GM18868 (cell line): ENCODE results near the gene OFD1.
"Not testable (repeated sequence)": the region's sequence is repeated elsewhere in the genome, so short reads cannot be mapped to it uniquely, and the experiment has no call there.

Experiments
- ATAC-seq: cut with Tn5 transposase; IDR thresholded peaks from one replicate; pipeline ENCODE4 v1.9.1; 2021; ENCODE audit warnings: mild to moderate bottlenecking, moderate library complexity; ENCODE audit not compliant: unreplicated experiment

Gene OFD1

DNA sequence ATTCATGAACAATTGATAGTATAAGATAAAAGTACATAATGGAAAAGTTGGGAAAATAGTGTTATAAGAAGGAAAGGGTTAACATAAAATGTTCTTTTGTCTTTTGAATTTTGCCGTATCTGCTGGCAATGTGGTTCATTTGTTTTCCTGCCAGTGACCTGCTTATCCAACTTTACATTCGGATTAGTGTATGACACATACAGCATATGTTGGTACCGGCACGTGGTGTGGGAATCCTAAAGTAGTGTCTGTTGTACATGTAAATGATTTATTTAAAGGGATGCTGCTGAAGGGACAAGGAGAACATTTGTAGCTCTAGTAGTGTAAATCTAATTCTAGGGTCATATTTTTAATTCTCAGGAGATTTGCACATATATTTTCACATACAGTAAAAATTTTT lies 34.2 kb upstream of the OFD1 start:
- no peak for ATAC-seq

DNA sequence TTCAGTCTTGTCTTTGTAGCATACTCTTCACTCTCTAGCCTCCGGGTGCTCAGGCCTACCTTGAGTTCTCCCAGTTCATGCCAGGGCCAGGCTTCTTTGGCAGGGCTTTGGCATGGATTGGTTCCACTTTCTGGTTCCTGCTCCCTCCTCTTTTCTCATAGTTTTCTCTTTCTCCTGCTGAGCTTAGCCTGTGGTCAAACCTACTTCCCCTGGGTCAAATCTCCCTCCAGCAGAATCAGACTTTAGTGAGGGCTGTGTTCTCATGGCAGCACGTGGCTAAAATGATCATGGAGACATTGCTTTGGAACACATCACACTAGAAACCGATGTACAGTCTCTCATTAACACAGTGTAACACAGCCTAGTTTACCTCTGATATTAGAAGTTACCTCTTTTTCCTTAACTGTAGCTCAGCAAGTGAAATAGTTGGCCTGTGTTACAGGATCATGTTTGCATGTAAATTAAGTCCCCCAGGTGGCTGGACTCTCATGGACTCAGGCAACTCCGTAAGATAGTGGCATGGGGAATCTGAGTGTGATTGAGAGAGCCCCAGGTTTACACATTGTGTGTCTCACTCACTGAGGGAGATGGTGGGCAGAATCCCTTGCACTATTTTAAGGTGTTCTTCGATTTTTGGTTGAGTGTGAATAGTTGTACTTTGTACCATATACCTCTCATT lies 32.3 kb upstream of the OFD1 start:
- ATAC-seq = no peak

DNA sequence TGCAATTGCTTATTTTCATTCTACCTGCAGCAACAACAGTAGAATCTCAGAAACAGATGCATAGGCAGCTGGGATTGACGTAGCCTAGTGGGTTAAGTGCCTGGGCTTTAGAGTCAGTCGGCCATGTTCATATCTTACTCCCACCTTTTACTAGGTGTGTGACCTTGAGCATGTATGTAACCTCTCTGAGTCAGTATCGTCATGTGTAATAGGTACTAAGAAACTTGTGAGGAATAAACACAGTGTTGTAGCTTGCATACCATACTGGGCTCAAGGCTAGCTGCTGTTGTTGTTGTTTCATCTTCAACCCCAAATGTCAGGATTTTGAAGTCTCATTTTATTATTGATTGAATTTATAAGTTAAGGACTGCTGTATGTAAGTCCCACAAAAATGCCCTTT lies 31.4 kb upstream of the OFD1 start:
- ATAC-seq = no peak

DNA sequence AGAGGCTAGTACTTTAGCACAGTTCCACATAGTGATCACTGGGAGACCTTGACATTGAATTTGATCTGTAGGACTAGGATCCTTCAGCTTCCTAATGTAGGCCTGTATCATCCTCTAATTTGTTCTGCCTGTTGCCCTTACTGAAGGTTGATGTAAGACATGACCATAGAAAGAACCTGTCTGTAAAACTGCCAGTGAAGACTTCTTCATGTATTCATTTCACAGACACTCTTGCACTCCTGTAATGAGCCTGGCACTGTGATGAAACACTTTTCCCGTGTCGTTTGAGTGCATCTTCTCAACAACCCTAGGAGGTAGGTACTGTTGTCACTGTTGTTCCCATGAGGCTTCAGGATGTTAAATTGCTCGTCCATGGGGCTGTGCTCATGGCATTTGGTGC lies 31.0 kb upstream of the OFD1 start:
- ATAC-seq = no peak

DNA sequence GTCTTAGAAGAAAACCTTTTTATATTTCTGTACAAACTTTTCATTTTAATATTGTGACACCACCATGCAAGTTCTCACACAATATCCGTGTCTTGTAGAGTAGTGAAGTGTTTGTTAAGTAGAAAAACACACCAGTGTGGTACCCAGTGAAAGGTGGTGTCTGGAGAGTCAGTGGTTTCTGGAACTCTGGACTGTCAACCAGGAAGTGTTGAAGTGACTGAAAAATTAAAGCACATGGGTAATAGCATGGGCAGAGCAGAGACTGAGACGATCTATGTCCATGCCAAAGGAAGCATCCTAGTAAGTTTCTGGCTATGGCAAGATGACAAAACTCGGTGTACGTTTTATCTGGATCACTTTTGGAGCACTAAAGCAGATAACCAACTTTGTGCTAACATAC lies 23.4 kb upstream of the OFD1 start:
- no peak for ATAC-seq

GRCh38 chrX:13716455-13716854 lies 18.1 kb upstream of the OFD1 start:
- no peak for ATAC-seq

DNA sequence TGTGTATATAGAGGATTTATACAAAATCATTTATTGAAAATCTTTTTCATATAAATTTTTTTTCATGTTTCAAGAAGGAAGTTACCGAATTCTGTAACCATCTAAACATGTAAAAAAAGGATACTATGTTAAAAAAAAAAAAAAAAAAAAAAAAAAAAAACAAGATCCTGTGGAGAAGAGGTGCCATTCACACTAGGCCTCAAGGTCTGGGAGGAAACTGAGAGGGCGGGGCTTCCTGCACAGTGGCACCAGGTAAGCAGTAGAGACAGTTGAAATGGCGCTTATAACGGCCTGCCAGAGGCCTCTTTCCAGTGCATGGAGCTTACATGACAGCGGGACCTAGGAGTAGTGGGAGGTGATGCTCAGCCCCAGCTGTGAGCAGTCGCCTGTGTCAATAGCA lies 17.6 kb upstream of the OFD1 start:
- no peak for ATAC-seq

DNA sequence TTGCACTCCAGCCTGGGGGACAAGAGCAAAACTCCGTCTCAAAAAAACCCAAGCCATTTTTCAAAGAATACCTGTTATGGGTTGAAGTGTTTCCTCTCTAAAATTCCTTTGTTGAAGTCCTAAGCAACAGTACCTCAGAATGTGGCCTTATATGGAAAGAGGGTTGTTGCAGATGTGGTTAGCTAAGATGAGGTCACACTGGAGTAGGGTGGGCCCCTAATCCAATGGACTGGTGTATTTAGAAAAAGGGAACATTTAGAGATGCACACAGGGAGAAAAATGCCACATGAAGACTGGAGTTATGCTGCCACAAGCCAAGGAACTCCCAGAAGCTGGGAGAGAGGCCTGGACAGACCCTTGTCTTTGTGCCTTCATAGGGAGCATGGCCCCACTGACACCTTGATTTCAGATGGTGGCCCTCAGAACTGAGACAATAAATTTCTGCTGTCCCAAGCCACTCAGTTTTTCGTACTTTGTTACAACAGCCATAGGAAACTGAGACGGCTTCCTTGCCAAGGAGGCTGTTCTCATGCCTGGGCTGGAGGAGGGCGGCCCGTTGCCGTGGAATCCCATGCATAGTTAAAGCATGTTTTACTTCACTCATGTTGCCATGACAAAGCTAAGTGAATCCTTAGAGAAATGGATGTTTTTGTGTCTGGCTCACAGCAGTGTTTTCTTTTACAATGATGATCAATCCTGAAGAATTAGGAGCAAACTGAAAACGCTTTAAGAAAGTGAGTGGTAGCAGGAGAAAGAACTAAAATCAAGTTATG lies 16.7 kb upstream of the OFD1 start:
- ATAC-seq = no peak

- no peak for ATAC-seq
Observed at GRCh38 chrX:13719192-13719856, 15.2 kb upstream of the OFD1 start.

- ATAC-seq = no peak
Observed at GRCh38 chrX:13721371-13721770, 13.2 kb upstream of the OFD1 start.

DNA sequence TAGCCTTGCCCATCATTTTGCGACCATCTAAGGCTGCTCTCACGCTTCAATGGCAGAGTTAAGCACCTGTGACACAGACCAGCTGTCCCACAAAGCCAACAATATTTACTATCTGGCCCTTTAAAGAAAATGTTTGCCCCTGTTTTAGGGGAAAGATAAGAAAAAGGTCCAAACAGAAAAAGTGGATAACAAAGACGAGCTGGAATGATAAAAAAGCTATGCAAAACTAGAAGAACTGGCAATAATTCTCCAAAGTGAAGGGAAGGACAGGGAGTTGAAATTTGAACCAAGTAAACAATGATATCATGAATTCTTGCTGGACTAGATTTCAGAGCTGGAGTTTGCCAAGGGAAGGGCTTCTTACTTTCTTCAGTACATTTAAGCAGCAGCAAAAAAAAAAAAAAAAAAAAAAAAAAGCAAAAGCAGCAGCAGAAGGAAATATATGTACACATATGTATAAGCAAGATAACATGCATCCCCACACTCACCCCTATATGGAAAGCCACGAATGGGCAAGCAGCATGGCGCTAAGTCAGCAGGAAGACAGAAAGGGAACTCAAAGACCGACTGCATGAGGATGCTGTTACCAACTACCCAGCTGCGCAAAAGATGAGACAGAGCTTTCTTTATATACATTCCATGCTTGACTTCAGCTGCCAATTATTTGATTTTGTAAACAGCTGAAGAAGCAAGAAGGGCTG lies 12.6 kb upstream of the OFD1 start:
- ATAC-seq = no peak

GRCh38 chrX:13724878-13725277 lies 9.7 kb upstream of the OFD1 start:
- ATAC-seq = not testable (repeated sequence)

DNA sequence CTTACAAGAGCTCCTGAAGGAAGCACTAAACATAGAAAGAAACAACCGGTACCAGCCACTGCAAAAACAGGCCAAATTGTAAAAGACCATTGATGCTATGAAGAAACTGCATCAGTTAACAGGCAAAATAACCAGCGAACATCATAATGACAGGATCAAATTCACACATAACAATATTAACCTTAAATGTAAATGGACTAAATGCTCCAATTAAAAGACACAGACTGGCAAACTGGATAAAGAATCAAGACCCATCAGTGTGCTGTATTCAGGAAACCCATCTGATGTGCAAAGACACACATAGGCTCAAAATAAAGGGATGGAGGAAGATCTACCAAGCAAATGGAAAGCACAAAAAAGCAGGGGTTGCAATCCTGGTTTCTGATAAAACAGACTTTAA lies 8.0 kb upstream of the OFD1 start:
- not testable (repeated sequence) for ATAC-seq

DNA sequence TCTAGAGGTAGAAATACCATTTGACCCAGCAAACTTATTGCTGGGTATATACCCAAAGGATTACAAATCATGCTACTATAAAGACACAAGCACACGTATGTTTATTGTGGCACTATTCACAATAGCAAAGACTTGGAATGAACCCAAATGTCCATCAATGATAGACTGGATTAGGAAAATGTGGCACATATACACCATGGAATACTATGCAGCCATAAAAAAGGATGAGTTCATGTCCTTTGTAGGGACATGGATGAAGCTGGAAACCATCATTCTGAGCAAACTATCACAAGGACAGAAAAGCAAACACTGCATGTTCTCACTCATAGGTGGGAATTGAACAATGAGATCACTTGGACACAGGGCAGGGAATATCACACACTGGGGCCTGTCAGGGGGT lies 4.0 kb upstream of the OFD1 start:
- ATAC-seq = not testable (repeated sequence)

DNA sequence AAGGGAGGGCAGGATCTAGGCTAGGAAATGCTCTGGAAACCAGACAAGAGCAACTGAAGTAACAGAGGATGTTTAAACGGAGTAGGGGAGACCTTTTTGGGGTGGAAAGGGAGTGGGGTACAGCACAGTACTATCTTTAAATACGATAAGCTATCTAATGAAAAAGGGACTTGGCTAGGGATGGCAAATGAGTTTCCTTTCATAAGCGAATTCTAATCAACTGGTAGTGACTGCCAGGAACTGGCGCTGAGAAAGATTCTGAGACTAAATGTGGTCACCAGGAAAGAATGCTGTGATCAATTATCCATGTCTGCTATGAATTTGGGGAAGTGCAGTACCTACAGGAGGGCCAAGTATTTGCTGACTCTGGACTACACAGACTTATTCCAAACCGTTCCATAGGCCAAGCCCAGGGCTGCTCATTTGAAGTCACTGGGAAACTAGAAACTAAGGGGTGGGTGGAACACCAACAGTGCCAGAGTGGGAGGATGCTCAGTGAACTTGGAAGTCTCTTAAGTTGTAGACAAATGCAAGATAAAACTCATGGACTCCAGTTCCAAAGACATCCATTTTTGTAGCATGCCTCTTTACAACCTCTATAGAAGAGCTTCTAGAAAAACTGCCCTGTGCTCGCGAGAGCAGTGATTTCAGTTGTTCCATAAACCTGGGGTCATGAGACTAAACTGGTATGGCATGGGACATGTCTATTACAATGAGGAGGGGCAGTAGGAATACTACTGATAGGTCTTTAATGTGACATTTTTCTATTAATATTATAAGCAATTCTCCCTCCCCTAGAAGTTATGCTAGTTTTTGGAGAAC lies 2.1 kb upstream of the OFD1 start:
- no peak for ATAC-seq

GRCh38 chrX:13733506-13733905 lies 1.0 kb upstream of the OFD1 start:
- ATAC-seq = no peak

DNA sequence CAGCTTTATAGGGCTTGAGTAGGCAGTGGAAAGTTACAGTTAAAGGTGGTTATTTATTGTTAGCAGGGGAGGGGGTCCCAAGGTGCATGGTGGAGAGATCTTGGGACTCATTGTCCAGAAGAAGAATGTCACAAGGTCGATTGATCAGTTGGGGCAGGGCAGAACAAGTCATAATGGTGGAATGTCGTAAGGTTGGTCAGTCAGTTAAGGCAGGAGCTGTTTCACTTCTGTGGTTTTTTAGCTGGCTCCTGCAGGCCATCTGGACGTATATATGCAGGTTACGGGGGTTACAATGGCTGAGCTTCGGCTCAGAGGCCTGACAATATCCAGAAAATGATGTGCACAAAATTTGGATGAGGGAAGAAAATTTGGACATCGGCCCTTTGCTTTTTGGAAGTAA lies 7.1 kb downstream of the OFD1 start:
- ATAC-seq = no peak

DNA sequence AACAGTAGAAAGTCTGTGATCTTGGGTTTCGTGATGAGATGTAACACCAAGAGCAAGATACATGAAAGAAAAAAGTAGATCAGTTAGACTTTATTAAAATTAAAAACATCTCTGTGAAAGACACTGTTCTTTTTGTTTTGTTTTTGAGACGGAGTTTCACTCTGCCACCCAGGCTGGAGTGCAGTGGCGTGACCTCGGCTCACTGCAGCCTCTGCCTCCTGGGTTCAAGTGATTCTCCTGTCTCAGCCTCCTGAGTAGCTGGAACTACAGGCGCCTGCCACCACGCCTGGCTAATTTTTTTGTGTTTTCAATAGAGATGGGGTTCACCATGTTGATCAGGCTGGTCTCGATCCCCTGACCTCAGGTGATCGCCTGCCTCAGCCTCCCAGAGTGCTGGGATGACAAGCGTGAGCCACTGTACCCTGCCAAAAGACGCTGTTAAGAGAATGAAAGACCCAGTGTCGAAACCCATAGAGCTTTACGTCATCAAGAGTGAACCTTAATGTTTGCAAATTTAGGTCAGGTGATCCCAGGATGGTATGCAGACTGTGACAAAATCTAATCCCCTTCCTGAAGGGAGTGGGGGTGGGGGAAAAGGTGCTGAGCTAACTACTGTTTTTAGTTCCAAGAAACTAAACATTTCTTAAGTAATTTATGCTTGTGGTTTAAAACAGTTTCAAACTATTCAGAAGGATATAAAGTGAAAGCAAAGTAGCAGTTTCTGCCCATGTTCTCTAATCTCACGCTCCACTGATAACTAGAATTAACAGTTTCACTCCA lies 8.0 kb downstream of the OFD1 start:
- peak; percentile 95 for ATAC-seq

- ATAC-seq = no peak
Observed at GRCh38 chrX:13747836-13748235, 13.3 kb downstream of the OFD1 start.

- no peak for ATAC-seq
Observed at GRCh38 chrX:13748486-13748885, 13.9 kb downstream of the OFD1 start.
